MM.1S (cell line): Measurements from ENCODE around the gene GCFC2.

ENCODE experiments used
- DNase-seq: peaks from one replicate; pipeline ENCODE4 v3.0.0-alpha.2; 2015
- H2AFZ ChIP-seq: fragments of 300-600 bp; sonication (generic); 2 replicates; pipeline ENCODE4 v1.6.0; 2016; ENCODE audit warnings: antibody characterized with exemption, low read length
- H3F3A ChIP-seq: fragments of 300-600 bp; sonication (generic); 2 replicates; pipeline ENCODE4 v1.6.1; 2016; ENCODE audit warnings: mild to moderate bottlenecking, antibody characterized with exemption, low read length, moderate library complexity, mixed read lengths; ENCODE audit not compliant: insufficient read depth
- H3K27ac ChIP-seq: fragments of 300-600 bp; sonication (generic); 2 replicates; pipeline ENCODE4 v1.5.1; 2016; ENCODE audit warnings: mild to moderate bottlenecking, low read length
- H3K27me3 ChIP-seq: fragments of 300-600 bp; sonication (generic); replicated peaks from 2 replicates; pipeline ENCODE4 v1.6.0; 2016; ENCODE audit warnings: low read length; ENCODE audit not compliant: insufficient read depth
- H3K36me3 ChIP-seq: fragments of 300-600 bp; sonication (generic); replicated peaks from 2 replicates; pipeline ENCODE4 v1.6.1; 2016; ENCODE audit warnings: mild to moderate bottlenecking, low read length, mixed read lengths; ENCODE audit not compliant: insufficient read depth
- H3K4me1 ChIP-seq: fragments of 300-600 bp; sonication (generic); 2 replicates; pipeline ENCODE4 v1.6.1; 2016; ENCODE audit warnings: low read length, mixed read lengths
- H3K4me2 ChIP-seq: fragments of 300-600 bp; sonication (generic); 2 replicates; pipeline ENCODE4 v1.6.0; 2016; ENCODE audit warnings: low read depth, low read length
- H3K4me3 ChIP-seq: fragments of 300-600 bp; sonication (generic); 2 replicates; pipeline ENCODE4 v1.5.1; 2016; ENCODE audit warnings: low read length, mixed read lengths
- H3K79me2 ChIP-seq: fragments of 300-600 bp; sonication (generic); 2 replicates; pipeline ENCODE4 v1.6.1; 2016; ENCODE audit warnings: mixed run types, low read length, mixed read lengths
- H3K9ac ChIP-seq: fragments of 300-600 bp; sonication (generic); 2 replicates; pipeline ENCODE4 v1.6.1; 2016; ENCODE audit warnings: low read length, mixed read lengths
- H3K9me2 ChIP-seq: fragments of 300-600 bp; sonication (generic); replicated peaks from 2 replicates; pipeline ENCODE4 v1.6.1; 2016; ENCODE audit warnings: mild to moderate bottlenecking, low read length, mixed read lengths; ENCODE audit not compliant: insufficient read depth
- H3K9me3 ChIP-seq: fragments of 300-600 bp; sonication (generic); replicated peaks from 2 replicates; pipeline ENCODE4 v1.6.1; 2016; ENCODE audit warnings: mild to moderate bottlenecking, low read length, mixed read lengths; ENCODE audit not compliant: insufficient read depth
- H4K20me1 ChIP-seq: fragments of 300-600 bp; sonication (generic); 2 replicates; pipeline ENCODE4 v1.6.1; 2016; ENCODE audit warnings: mild to moderate bottlenecking, low read length, moderate library complexity, mixed read lengths; ENCODE audit not compliant: insufficient read depth
- CTCF ChIP-seq: fragments of 300-600 bp; sonication (generic); IDR thresholded peaks from 2 replicates; pipeline ENCODE4 v1.5.1; 2016; ENCODE audit warnings: antibody characterized with exemption, low read length, mixed read lengths
- EZH2 ChIP-seq: fragments of 300-600 bp; sonication (generic); optimal IDR thresholded peaks from 2 replicates; pipeline ENCODE3; 2017; ENCODE audit warnings: low read depth, mild to moderate bottlenecking, antibody characterized with exemption, low read length, mixed read lengths
- EZH2phosphoT487 ChIP-seq: fragments of 300-600 bp; sonication (generic); IDR thresholded peaks from 2 replicates; pipeline ENCODE4 v1.6.1; 2018; ENCODE audit warnings: antibody characterized with exemption, low read length

GCFC2 gene

GRCh38 chr2:75667884-75668283 is 42.8 kb downstream of the GCFC2 start:
- Histone ChIP-seq H3K9ac (no peak overlapping the region), H3K4me3 (no peak overlapping the region), H3K79me2 (no peaks in the 10 kb centered on the region), H3K36me3 (no peaks in the 10 kb centered on the region), H4K20me1 (no peaks in the 10 kb centered on the region), H2AFZ (no peak overlapping the region), H3K9me2 (no peaks in the 10 kb centered on the region), H3K4me1 (no peaks in the 10 kb centered on the region), H3K27ac (no peak overlapping the region), H3K27me3 (no peaks in the 10 kb centered on the region), H3F3A (no peaks in the 10 kb centered on the region), H3K9me3 (no peaks in the 10 kb centered on the region), H3K4me2 (no peak overlapping the region)
- DNase-seq: no peak
- TF ChIP-seq EZH2: no peak
- TF ChIP-seq CTCF: no peak

GRCh38 chr2:75666911-75667310 is 43.8 kb downstream of the GCFC2 start:
- H3K27ac ChIP-seq: no peak overlapping the region
- TF ChIP-seq EZH2 (no peak), EZH2phosphoT487 (no peak), CTCF (no peak)
- H3F3A ChIP-seq: no peaks in the 10 kb centered on the region
- 0 out of 2 replicates have a peak, but pooled peaks cover 1% of the 10 kb centered on the region for H3K36me3 ChIP-seq
- H3K9ac ChIP-seq: no peak overlapping the region
- H2AFZ ChIP-seq: no peak overlapping the region
- no peaks in the 10 kb centered on the region for H3K9me2 ChIP-seq
- no peak for DNase-seq
- no peaks in the 10 kb centered on the region for H3K27me3 ChIP-seq
- H3K4me2 ChIP-seq: no peak overlapping the region
- no peaks in the 10 kb centered on the region for H3K79me2 ChIP-seq
- no peaks in the 10 kb centered on the region for H3K9me3 ChIP-seq
- no peaks in the 10 kb centered on the region for H4K20me1 ChIP-seq
- no peaks in the 10 kb centered on the region for H3K4me1 ChIP-seq
- no peak overlapping the region for H3K4me3 ChIP-seq

GRCh38 chr2:75657798-75658197 is 52.9 kb downstream of the GCFC2 start:
- Histone ChIP-seq H3K9me3 (no peaks in the 10 kb centered on the region), H3K79me2 (no peaks in the 10 kb centered on the region), H3K36me3 (peaks cover 10% of the 10 kb centered on the region; the same call in 1 of the 2 replicates)

More at GRCh38 chr2:75657798-75658197, 52.9 kb downstream of the GCFC2 start:
- no peak overlapping the region for H3K4me3 ChIP-seq
- no peak overlapping the region for H3K9ac ChIP-seq
- H3K27me3 ChIP-seq: no peaks in the 10 kb centered on the region
- no peaks in the 10 kb centered on the region for H3K9me2 ChIP-seq
- no peaks in the 10 kb centered on the region for H3F3A ChIP-seq
- TF ChIP-seq CTCF (no peak), EZH2phosphoT487 (no peak), EZH2 (no peak)
- no peaks in the 10 kb centered on the region for H3K4me1 ChIP-seq
- no peak overlapping the region for H3K27ac ChIP-seq
- no peak overlapping the region for H2AFZ ChIP-seq
- H4K20me1 ChIP-seq: no peaks in the 10 kb centered on the region
- no peak overlapping the region for H3K4me2 ChIP-seq
- DNase-seq: no peak
